Spleen (tissue), 7 donors: ENCODE data around the gene MRPL49.
"Not testable (repeated sequence)": the region's sequence is repeated elsewhere in the genome, so short reads cannot be mapped to it uniquely, and the experiment has no call there.

Experiments
- POLR2AphosphoS5 ChIP-seq, 3 donors: sonication (generic); formaldehyde crosslinking; IDR thresholded peaks; one replicate each; pipeline ENCODE4 v1.5.1; 2017; ENCODE audit warnings: antibody characterized with exemption in 3 of 3
- TF ChIP-seq, protein P1 (sequence below), 11 experiments: fragments of 200-600 bp in 7 of 11; fragments of 450-650 bp in 4 of 11; sonication (generic) in 4 of 11; IDR thresholded peaks in 8 of 11; conservative IDR thresholded peaks in 3 of 11; 1 replicate in 7 of 11; 2 replicates in 4 of 11; pipeline versions ENCODE4 v1.4.0 to v1.8.0; 2016 to 2021; ENCODE audit warnings: antibody characterized with exemption in 11 of 11, inconsistent platforms in 4 of 11, mild to moderate bottlenecking in 1 of 11
- donor health status: DM: no; HTN: no; CAD: no; lungs with moderate emphysema.
- donor health status: DM: no; HTN: no; CAD: no.
- donor health status: DM: no; HTN: no; CAD: no.

DNA sequence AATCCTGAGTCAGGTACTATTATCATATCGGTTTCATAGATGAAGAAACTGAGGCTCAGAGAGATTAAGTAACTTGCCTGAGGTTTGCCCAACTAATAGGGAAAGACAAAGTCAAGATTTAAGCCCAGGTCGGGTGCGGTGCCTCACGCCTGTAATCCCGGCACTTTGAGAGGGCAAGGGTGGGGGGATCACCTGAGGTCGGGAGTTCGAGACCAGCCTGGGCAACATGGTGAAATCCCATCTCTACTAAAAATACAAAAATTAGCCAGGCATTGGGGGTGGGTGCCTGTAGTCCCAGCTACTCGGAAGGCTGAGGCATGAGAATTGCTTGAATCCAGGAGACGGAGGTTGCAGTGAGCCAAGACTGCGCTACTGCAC lies 28.0 kb downstream of the MRPL49 start:
- TF ChIP-seq, protein P1, sequence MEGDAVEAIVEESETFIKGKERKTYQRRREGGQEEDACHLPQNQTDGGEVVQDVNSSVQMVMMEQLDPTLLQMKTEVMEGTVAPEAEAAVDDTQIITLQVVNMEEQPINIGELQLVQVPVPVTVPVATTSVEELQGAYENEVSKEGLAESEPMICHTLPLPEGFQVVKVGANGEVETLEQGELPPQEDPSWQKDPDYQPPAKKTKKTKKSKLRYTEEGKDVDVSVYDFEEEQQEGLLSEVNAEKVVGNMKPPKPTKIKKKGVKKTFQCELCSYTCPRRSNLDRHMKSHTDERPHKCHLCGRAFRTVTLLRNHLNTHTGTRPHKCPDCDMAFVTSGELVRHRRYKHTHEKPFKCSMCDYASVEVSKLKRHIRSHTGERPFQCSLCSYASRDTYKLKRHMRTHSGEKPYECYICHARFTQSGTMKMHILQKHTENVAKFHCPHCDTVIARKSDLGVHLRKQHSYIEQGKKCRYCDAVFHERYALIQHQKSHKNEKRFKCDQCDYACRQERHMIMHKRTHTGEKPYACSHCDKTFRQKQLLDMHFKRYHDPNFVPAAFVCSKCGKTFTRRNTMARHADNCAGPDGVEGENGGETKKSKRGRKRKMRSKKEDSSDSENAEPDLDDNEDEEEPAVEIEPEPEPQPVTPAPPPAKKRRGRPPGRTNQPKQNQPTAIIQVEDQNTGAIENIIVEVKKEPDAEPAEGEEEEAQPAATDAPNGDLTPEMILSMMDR (IDR thresholded peaks at IDR 0.05 in 8 of 11, conservative IDR thresholded peaks at IDR 0.05 in 3 of 11): not testable (repeated sequence)
- TF ChIP-seq POLR2AphosphoS5 (IDR thresholded peaks at IDR 0.05): not testable (repeated sequence)
